Lower leg skin (tissue), 3 donors: ENCODE results near the gene PRKCE.

Experiments used
- POLR2A ChIP-seq, 2 donors: fragments of 450-650 bp; IDR thresholded peaks; one replicate each; pipeline ENCODE4 v1.6.1; 2016 to 2017; ENCODE audit warnings: antibody characterized with exemption in 2 of 2, mild to moderate bottlenecking in 1 of 2, moderate library complexity in 1 of 2
- TF ChIP-seq, protein P1 (sequence below), 3 donors: fragments of 450-650 bp; IDR thresholded peaks; one replicate each; pipeline ENCODE4 v1.5.1; 2016; ENCODE audit warnings: antibody characterized with exemption in 3 of 3, mild to moderate bottlenecking in 3 of 3, moderate library complexity in 2 of 3

- TF ChIP-seq, protein P1, sequence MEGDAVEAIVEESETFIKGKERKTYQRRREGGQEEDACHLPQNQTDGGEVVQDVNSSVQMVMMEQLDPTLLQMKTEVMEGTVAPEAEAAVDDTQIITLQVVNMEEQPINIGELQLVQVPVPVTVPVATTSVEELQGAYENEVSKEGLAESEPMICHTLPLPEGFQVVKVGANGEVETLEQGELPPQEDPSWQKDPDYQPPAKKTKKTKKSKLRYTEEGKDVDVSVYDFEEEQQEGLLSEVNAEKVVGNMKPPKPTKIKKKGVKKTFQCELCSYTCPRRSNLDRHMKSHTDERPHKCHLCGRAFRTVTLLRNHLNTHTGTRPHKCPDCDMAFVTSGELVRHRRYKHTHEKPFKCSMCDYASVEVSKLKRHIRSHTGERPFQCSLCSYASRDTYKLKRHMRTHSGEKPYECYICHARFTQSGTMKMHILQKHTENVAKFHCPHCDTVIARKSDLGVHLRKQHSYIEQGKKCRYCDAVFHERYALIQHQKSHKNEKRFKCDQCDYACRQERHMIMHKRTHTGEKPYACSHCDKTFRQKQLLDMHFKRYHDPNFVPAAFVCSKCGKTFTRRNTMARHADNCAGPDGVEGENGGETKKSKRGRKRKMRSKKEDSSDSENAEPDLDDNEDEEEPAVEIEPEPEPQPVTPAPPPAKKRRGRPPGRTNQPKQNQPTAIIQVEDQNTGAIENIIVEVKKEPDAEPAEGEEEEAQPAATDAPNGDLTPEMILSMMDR (IDR thresholded peaks at IDR 0.05), result no peak
- no peak for TF ChIP-seq POLR2A (IDR thresholded peaks at IDR 0.05)
Measured at GRCh38 chr2:45937990-45938389, 286.5 kb downstream of the PRKCE start.
